ENCODE data around the gene GDF7. TPM values are rescaled to one million over a fixed set of nuclear protein-coding genes. Genes with fewer than 3 reads are reported as not detected.
"Not testable (repeated sequence)": the region's sequence is repeated elsewhere in the genome, so short reads cannot be mapped to it uniquely, and the experiment has no call there.

GDF7 gene
- total RNA-seq, 1 experiment from 2014 or later = 0.11 TPM

DNA sequence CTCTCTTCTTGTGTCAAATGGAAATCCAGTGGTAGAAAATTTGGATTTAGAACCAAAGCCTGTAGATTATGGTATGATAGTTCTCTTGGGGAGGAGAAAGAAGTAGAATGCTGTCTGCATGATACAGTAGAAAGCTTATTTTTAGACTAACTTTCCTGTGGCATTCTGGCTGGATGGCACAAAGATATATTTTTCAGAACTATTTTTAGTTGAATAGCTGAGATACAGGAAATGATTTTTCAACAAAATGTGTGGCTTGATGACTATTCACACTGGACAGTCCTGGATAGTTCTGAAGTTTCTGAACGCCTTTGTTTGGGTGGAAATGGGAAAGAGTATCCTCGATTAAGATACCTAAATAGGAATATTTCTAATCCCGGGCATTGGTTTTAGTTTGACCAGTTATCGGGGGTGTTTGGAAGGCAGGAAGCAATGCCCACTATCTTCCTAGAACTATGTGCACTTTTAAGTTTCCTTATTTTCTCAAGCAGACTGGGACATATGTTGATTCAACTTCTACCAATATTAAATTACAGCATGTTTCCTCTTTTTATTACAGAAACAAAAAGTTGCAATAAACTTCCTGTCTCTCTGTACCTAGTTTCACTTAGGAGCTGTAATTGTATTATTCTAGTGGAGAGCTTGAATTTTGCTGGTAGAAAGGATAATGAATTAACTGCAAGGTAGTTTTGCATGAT, 32.1 kb downstream of the GDF7 start:
- no peak for DNase-seq (ENCODE audit: low read depth)

DNA sequence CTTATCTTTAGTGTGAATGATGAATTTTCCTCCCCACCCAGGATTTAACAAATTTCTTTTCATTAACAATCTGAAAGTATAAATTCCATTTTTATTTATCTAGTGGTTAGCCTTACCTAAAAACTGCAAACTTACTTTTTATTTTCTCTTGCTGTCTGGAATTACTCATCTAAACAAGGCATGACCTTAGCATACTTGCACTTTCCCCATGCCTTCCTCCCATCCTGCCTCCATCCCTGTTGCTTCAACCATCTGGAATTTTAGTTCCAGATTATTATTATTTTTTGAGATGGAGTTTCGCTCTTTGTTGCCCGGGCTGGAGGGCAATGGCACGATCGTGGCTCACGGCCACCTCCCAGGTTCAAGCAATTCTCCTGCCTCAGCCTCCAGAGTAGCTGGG, 35.6 kb downstream of the GDF7 start:
- no peak for DNase-seq (ENCODE audit: low read depth)

DNA sequence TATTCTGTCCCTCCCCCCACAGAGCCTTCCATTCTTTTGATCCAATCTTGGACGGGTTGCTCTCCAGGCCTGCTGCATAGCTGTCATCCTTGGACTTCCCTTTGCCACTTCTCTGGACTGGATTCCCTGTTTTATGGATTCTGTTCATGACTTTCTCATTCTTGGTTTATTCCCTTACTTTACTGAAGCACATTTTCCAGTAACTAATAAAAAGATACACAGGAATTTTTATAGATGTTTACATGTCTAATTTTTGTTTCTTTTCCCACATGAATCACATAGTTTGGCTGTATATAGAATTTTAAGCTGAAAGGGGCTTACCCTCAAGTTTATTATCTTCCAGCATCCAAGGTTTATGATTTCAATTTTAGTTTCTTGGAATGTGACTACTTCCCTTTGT, 37.9 kb downstream of the GDF7 start:
- no peak for DNase-seq (ENCODE audit: low read depth)

DNA sequence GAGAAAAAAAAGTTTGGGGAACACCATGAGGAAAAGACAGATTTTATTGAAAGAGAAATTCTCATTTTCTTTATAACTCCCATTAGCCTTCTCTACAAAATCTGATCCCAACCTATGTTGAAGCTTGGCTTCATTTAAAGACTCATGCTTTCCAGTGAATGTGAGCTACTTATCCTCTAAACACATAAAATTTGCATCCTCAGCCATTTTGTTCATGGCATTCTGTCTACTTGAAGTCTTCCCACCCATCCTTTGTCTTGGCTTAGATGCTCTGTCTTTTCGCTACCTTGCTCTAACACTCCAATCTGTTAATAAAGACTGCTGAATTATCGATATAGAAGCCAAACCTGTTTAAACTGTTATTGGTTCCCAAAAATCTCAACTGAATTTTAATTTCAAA, 39.3 kb downstream of the GDF7 start:
- DNase-seq (ENCODE audit: low read depth) = no peak

DNA sequence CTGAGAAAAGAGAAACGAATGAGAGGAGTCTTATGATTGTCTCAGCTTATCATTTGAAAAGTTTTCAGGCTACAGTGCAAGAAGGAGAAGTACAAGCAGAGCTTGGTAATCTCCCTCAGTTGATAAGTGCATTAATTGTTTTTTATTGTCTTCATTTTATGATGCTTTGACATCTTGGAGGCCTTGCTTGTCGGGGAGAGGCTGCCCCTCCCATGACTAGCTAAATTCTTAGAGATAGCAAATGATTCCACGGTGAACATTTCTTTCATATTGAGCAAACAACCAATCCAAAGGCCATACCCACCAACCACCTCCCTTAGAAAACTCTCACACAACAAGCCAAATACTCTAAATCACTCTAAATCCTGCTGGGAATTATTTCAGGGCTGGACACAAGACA, 39.8 kb downstream of the GDF7 start:
- DNase-seq (ENCODE audit: low read depth) = no peak

DNA sequence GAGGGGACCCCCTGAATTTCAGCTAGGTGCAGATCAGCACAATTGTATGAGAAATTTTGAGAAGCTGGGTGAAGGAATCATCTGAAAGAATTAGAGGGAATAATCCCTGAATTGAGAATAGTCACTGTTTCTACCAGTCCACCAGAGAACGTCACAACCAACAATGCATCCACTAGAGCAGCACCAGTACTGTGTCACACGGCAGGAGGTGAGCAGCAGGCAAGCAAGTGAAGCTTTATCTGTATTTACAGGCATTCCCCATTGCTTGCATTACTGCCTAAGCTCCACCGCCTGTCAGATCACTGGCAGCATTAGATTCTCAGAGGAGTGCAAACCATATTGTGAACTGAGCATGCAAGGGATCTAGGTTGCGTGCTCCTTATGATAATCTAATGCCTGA, 40.7 kb downstream of the GDF7 start:
- DNase-seq (ENCODE audit: low read depth) = no peak

DNA sequence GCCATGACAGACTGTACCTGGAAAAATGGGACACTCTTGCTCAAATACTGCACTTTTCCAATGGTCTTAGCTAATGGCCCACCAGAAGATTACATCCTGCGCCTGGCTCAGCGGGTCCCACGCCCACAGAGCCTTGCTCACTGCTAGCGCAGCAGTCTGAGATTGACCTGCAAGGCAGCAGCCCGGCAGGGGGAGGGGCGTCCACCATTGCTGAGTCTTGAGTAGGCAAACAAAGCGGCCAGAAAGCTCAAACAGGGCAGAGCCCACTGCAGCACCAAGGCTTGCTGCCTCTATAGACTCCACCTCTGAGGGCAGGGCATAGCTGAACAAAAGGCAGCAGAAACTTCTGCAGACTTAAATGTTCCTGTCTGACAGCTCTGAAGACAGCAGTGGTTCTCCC, 44.7 kb downstream of the GDF7 start:
- not testable (repeated sequence) for DNase-seq (ENCODE audit: low read depth)

DNA sequence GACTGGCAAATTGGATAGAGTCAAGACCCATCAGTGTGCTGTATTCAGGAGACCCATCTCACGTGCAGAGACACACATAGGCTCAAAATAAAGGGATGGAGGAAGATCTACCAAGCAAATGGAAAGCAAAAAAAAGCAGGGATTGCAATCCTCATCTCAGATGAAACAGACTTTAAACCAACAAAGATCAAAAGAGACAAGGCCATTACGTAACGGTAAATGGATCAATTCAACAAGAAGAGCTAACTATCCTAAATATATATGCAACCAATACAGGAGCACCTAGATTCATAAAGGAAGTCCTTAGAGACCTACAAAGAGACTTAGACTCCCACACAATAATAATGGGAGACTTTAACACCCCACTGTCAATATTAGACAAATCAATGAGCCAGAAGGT, 46.6 kb downstream of the GDF7 start:
- not testable (repeated sequence) for DNase-seq (ENCODE audit: low read depth)

DNA sequence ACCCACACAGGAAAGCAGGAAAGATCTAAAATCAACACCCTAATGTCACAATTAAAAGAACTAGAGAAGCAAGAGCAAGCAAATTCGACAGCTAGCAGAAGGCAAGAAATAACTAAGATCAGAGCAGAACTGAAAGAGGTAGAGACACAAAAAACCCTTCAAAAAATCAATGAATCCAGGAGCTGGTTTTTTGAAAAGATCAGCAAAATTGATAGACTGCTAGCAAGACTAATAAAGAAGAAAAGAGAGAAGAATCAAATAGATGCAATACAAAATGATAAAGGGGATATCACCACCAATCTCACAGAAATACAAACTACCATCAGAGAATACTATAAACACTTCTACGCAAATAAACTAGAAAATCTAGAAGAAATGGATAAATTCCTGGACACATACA, 47.5 kb downstream of the GDF7 start:
- DNase-seq (ENCODE audit: low read depth) = not testable (repeated sequence)

DNA sequence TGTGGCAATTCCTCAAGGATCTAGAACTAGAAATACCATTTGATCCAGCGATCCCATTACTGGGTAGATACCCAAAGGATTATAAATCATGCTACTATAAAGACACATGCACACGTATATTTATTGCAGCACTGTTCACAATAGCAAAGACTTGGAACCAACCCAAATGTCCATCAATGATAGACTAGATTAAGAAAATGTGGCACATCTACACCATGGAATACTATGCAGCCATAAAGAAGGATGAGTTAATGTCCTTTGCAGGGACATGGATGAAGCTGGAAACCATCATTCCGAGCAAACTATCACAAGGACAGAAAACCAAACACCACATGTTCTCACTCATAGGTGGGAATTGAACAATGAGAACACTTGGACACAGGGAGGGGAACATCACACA, 49.2 kb downstream of the GDF7 start:
- not testable (repeated sequence) for DNase-seq (ENCODE audit: low read depth)

DNA sequence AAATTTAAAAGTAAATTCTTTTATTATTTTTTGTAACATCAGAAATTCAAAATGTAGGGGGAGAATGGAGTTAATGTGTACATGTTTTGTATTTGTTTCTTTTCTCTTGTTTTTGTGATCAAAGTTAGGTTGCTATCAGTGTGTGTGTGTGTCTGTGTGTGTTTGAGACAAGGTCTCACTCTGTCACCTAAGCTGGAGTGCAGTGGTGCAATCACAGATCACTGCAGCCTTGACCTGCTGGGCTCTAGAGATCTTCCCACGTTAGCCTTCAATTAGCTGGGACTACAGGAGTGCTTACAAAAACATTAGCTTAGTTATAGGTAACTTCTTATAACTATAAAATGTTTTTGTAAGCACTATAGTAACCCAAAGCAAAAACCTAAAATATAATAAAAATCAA, 50.7 kb downstream of the GDF7 start:
- DNase-seq (ENCODE audit: low read depth) = no peak

DNA sequence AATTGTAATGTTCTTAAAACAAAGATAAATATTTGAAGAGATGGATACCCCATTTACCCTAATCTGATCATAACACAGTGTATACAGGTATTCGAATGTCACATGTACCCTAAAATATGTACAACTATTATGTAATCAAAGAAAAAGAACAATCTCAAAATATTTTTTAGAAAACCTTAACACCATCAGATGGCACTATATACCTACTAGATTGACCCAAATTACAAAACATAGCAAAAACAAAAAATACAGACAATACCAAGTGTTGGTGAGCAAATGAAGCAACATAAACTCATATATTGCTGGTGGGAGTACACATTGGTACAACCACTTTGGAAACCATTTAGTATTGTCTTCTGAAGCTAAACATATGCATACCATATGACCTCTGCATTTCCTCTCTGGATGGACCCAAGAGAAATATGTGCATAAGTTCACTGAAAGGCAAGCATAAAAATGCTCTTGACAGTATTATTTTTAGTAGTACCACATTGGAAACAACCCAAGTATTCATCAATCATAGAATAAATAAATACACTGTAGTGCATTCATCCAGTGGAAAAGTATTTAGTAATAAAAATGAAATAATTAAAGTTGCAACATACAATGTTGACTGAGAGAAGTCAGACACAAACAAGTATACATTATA, 55.8 kb downstream of the GDF7 start:
- no peak for DNase-seq (ENCODE audit: low read depth)

DNA sequence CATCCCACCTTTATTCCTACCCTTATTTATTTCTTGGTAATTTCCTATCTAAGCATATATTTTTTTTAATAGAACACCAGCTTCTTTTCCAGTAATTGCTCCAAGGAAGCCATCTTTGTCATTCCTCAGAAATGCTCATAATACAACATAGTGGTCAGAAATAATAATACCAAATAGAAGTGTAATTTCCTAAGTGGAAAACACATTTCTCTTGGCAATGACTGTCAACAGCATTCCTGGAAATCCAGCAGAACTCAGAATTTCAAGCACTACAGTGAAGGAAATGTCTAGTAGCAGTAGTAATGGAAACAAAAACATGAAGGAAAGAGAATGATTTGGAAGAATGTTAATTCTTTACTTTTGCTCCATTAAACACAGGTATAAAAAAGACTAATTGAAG, 56.6 kb downstream of the GDF7 start:
- DNase-seq (ENCODE audit: low read depth) = no peak

DNA sequence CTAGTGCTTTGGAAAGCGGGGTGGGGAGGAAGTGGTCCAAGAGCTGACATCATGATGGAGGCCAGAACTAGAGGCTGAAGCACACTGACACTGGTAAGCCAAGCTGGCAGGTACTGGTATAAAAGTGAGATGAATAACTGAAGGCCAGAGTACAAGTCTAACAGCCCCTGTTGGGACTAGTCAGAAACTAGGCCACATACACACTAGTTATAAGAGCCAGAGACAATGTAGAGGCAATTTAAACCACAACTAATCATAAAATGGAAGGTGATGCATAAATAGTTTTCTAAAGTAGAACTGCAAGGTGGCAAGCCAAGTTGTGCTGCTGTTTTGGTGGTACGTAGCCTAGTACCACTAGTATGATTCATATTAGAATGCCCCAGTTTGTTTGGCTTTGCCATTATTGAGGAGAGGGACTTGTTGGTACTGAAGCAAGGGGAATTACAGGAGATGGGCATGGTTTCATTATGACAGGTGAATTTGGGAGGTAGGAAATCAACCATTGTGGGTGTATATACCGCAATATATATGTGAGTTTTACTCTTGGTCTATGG, 57.6 kb downstream of the GDF7 start:
- no peak for DNase-seq (ENCODE audit: low read depth)

DNA sequence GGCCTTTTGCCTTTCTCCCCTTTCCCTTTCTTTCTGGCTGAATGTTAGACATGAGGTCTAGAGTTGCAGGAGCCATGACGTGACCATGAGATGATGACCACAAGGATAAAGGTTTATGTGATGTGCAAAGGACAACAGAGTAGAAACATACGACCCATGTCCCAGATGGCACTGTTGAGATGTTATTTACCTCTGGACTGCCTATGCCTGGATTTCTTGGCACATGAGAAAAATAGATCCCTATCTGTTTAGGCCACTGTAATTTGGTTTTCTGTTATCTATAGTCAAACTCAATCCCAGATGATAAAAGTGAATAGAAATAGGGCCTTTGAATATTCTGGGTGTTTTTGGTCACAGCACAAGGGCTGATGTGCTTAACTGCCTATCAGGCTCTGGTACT, 58.8 kb downstream of the GDF7 start:
- no peak for DNase-seq (ENCODE audit: low read depth)

DNA sequence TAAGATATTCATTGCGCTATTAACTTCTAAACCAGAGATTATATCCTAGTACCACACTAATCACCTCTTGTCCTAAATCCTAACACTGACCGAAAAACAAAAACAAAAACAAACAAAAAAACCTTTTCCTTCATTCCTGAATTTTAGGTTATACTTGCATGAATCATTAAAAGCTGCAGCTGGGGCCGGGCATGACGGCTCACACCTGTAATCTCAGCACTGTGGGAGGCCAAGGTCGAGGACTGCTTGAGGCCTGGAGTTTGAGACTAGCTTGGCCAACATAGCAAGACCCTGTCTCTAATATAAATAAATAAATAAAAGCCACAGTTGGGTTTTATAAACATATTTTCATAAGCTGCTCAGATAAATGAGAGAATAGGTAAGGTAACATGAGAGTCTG, 60.0 kb downstream of the GDF7 start:
- DNase-seq (ENCODE audit: low read depth) = no peak

DNA sequence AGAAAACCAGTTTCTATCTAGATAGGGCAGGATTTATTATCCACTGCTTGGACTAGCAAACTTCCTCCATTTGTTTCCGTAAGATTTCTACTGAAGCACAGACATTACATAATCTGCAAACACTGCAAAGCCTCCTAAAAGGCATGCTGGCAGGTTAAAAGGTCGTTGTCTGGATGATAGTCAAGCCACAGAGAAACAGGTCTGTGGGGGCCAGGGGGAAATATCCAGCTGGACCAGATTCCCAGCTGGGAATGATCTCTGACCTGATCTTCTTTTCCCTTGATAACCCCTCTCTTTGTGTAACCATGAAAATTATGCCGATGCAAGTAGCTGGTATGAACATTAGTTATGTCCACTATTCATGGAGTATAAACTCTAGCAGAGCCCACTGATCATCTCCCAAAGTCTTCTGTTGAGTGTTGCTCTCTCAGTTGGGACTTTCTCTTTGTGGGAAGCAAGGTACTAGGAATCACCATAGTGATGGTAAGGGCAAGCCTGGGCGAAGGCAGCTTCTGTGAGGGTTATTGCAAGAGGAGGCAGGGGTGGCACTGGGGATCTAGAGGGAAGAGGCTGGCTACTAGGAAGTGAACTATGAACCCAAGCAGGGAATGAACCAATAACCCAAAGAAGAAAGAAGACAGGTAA, 61.3 kb downstream of the GDF7 start:
- no peak for DNase-seq (ENCODE audit: low read depth)

Other genes starting within 250 kb of the GDF7 start
- 115 and 121 TPM in 2 replicates for gene RHOB, start 220.1 kb upstream of the GDF7 start, total RNA-seq (2014; rRNA removed; shearing (Covaris generic))
- 6.9 and 8.0 TPM in 2 replicates for gene HS1BP3, start 16.0 kb upstream of the GDF7 start, total RNA-seq (2014; rRNA removed; shearing (Covaris generic))
- 15.7 and 24.5 TPM in 2 replicates for gene LDAH, start 156.0 kb downstream of the GDF7 start, total RNA-seq (2014; rRNA removed; shearing (Covaris generic))